Ovary (tissue), 9 donors: ENCODE results near the gene ALKBH5. TPM values are rescaled to one million over a fixed set of nuclear protein-coding genes. Genes with fewer than 3 reads are reported as not detected.

Experiments
- DNase-seq, 5 donors: peaks; one replicate each; pipeline ENCODE4 v3.0.0-alpha.2; 2019 to 2020
- H3K27ac ChIP-seq, 2 donors: fragments of 200-600 bp; one replicate each; pipeline versions ENCODE4 v1.5.1 to v1.8.0; 2019 to 2022
- H3K27me3 ChIP-seq: fragments of 200-600 bp; one replicate; pipeline ENCODE4 v1.8.0; 2022
- H3K36me3 ChIP-seq: fragments of 200-600 bp; sonication (generic); one replicate; pipeline ENCODE4 v1.5.1; 2019
- H3K4me1 ChIP-seq: one replicate; pipeline ENCODE4 v1.8.1; 2013; ENCODE audit warnings: mild to moderate bottlenecking, moderate library complexity; ENCODE audit not compliant: insufficient read depth
- H3K4me3 ChIP-seq: fragments of 200-600 bp; sonication (generic); one replicate; pipeline ENCODE4 v1.5.1; 2017
- H3K9me3 ChIP-seq, 2 donors: fragments of 200-600 bp in 1 of 2; sonication (generic) in 1 of 2; one replicate each; pipeline versions ENCODE4 v1.5.1 to v1.8.1; 2013 to 2019; ENCODE audit warnings: mild to moderate bottlenecking in 1 of 2, moderate library complexity in 1 of 2
- EP300 ChIP-seq: sonication (generic); formaldehyde crosslinking; IDR thresholded peaks from one replicate; pipeline ENCODE4 v1.6.1; 2017; ENCODE audit warnings: antibody characterized with exemption
- POLR2A ChIP-seq: fragments of 450-650 bp; IDR thresholded peaks from one replicate; pipeline ENCODE4 v1.6.1; 2017; ENCODE audit warnings: antibody characterized with exemption, mild to moderate bottlenecking, moderate library complexity
- WGBS, 3 donors: extraction: QIAGEN DNeasy Blood & Tissue Kit in 1 of 3; methylation state at CpG; one replicate each; pipeline versions ENCODE4 v1.1.5 to v1.1.7; 2013 to 2017; 5-methylcytosine and 5-hydroxymethylcytosine counted together
- intact Hi-C, 4 donors: fragments of 100-400 bp; cut with DNase I; formaldehyde crosslinking; loops; one replicate each; pipeline versions ENCODE4 v1.11.0 to v1.15.1; 2022 to 2023
- polyA plus RNA-seq, 2 donors: library from polyadenylated mRNA; stranded (reverse); fragments of 200-250 nt in 1 of 2; fragments of 350-450 nt in 1 of 2; fragmentation: Illumina TruSeq in 1 of 2; extraction: RNeasy Lipid Tissue Mini Kit (QIAGEN cat#74804) in 1 of 2; gene quantifications; one replicate each; pipeline ENCODE4 v1.2.3, GENCODE V29; 2013 to 2014
- total RNA-seq, 7 donors: library from RNA; depleted of rRNA in 2 of 7; stranded (reverse); fragments of >200 nt in 2 of 7; fragmentation: NEBNext Ultra II Directional in 3 of 7; extraction: Animal tissue kit (Norgen Biotek cat#: 25700) in 3 of 7; gene quantifications; one replicate each; pipeline versions ENCODE4 v1.1.0 to v1.2.4, GENCODE V29; 2016 to 2023
- TF ChIP-seq, protein P1 (sequence below), 3 donors: fragments of 450-650 bp in 2 of 3; fragments of 200-600 bp in 1 of 3; IDR thresholded peaks; one replicate each; pipeline versions ENCODE4 v1.5.1 to v1.8.0; 2016 to 2022; ENCODE audit warnings: antibody characterized with exemption in 3 of 3, mild to moderate bottlenecking in 1 of 3
- donor health status: DM: no; HTN: no; CAD: no; lungs with moderate emphysema.
- donor health status: DM: no; HTN: no; CAD: no.
- donor health status: Bipolar disorder and iron deficiency.
- donor health status: DM: yes; HTN: yes; CAD: no.
- donor health status: DM: no; HTN: no; CAD: no.
- donor health status: DM: yes; HTN: yes; CAD: no.

The ALKBH5 gene
- total and polyA plus RNA-seq, 9 donors: 39.6 to 137 (median 102) TPM

GRCh38 chr17:18158022-18158600, 25.5 kb upstream of the ALKBH5 start:
- Histone ChIP-seq H3K27ac (peak overlapping the region; percentile 14 to 73), H3K4me3 (peak overlapping the region; percentile 46), H3K4me1 (peaks cover 4% of the 10 kb centered on the region), H3K27me3 (no peaks in the 10 kb centered on the region), H3K36me3 (no peaks in the 10 kb centered on the region), H3K9me3 (no peaks in the 10 kb centered on the region)
- intact Hi-C loops: loop anchor here in 2 of 4 donors (2.0 to 10.0 kb wide), 2 partner anchors 23 to 67 kb away; partner anchors contain the start of gene LLGL1 (in 1 of the 2)
- TF ChIP-seq POLR2A (no peak), EP300 (no peak)
- TF ChIP-seq, protein P1, sequence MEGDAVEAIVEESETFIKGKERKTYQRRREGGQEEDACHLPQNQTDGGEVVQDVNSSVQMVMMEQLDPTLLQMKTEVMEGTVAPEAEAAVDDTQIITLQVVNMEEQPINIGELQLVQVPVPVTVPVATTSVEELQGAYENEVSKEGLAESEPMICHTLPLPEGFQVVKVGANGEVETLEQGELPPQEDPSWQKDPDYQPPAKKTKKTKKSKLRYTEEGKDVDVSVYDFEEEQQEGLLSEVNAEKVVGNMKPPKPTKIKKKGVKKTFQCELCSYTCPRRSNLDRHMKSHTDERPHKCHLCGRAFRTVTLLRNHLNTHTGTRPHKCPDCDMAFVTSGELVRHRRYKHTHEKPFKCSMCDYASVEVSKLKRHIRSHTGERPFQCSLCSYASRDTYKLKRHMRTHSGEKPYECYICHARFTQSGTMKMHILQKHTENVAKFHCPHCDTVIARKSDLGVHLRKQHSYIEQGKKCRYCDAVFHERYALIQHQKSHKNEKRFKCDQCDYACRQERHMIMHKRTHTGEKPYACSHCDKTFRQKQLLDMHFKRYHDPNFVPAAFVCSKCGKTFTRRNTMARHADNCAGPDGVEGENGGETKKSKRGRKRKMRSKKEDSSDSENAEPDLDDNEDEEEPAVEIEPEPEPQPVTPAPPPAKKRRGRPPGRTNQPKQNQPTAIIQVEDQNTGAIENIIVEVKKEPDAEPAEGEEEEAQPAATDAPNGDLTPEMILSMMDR (IDR thresholded peaks at IDR 0.05): no peak
- peak; percentile 94 to 97 (median 96) for DNase-seq
- 5 to 11% (median 11%) methylated on average over 23 to 26 of the region's 26 CpGs for WGBS, 3 donors

DNA sequence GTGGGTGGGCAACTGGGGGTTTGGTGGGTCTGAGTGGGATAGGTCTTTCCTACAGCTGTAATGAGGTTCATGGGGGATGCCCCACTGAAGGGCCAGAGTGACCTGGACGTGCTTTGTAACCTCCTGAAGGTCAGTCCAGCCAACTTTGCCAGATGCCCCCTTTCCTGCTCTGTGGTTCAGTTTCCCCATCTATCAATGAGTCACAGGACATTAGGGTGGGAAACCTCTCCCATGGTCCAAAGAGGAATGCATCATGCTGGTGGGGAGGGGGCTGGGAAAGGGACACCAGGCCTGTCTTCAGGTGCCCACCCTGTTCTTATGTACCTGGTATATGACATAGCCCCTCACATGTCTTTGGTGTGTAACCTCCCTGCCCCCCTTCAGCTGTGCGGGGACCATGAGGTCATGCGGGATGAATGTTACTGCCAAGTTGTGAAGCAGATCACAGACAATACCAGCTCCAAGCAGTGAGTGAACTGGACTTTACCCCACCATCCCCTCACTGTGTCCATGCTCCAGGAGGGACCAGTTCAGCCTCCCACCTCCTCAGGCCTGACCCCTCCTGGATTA, 24.0 kb upstream of the ALKBH5 start:
- Histone ChIP-seq H3K27ac (no peak overlapping the region), H3K36me3 (no peaks in the 10 kb centered on the region), H3K9me3 (no peaks in the 10 kb centered on the region), H3K4me3 (no peak overlapping the region), H3K4me1 (peaks cover 4% of the 10 kb centered on the region), H3K27me3 (no peaks in the 10 kb centered on the region)
- no peak for DNase-seq
- intact Hi-C loops: loop anchor here in 2 of 4 donors (2.0 to 10.0 kb wide), 2 partner anchors 21 to 65 kb away; partner anchors contain the start of gene LLGL1 (in 1 of the 2)
- TF ChIP-seq, protein P1 (IDR thresholded peaks at IDR 0.05): no peak
- no peak for TF ChIP-seq POLR2A
- no peak for TF ChIP-seq EP300
- WGBS, 3 donors: 79 to 94% (median 83%) methylated on average over 3 of the region's 3 CpGs

DNA sequence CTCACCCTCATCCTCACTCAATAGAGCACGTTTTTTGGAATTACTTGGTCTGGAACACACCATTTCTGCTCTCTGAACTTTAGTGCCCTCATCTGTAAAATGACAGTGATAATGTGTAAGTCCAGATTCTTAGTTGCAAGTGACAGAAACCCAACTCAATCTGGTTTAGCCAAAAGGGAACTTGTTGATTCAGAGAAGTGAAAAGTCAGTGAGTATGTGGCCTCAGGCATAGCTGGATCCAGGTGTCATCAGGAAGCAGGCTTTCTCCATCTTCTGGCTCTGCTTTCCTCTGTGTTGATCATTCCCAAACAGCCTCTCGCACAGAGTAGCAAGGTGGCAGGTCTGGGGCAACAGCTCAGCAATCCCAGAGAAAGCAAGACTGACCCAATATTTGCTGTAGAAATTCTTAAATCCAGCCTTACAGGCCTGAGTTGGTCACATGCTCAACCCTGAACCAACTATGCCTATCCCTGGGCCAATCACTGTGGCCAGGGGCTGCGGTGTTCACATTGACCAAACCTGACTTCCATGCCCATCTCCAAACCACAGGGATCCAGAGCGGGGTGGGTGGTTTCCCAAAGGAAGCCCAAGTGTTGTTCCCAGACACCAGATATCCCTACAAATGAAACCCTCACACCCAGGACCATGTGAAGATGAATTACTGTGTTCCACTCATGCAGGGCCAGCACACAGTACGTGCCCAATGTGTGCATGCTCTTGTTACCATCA, 23.3 kb upstream of the ALKBH5 start:
- intact Hi-C loops: no loop called here
- no peak overlapping the region for H3K27ac ChIP-seq
- H3K36me3 ChIP-seq: no peaks in the 10 kb centered on the region
- no peak overlapping the region for H3K4me3 ChIP-seq
- no peaks in the 10 kb centered on the region for H3K27me3 ChIP-seq
- H3K4me1 ChIP-seq: peaks cover 4% of the 10 kb centered on the region
- WGBS, 3 donors: 87 to 96% (median 92%) methylated on average over 5 of the region's 5 CpGs
- no peak for TF ChIP-seq EP300
- TF ChIP-seq POLR2A: no peak
- TF ChIP-seq, protein P1 (IDR thresholded peaks at IDR 0.05): no peak
- no peaks in the 10 kb centered on the region for H3K9me3 ChIP-seq
- DNase-seq: no peak

DNA sequence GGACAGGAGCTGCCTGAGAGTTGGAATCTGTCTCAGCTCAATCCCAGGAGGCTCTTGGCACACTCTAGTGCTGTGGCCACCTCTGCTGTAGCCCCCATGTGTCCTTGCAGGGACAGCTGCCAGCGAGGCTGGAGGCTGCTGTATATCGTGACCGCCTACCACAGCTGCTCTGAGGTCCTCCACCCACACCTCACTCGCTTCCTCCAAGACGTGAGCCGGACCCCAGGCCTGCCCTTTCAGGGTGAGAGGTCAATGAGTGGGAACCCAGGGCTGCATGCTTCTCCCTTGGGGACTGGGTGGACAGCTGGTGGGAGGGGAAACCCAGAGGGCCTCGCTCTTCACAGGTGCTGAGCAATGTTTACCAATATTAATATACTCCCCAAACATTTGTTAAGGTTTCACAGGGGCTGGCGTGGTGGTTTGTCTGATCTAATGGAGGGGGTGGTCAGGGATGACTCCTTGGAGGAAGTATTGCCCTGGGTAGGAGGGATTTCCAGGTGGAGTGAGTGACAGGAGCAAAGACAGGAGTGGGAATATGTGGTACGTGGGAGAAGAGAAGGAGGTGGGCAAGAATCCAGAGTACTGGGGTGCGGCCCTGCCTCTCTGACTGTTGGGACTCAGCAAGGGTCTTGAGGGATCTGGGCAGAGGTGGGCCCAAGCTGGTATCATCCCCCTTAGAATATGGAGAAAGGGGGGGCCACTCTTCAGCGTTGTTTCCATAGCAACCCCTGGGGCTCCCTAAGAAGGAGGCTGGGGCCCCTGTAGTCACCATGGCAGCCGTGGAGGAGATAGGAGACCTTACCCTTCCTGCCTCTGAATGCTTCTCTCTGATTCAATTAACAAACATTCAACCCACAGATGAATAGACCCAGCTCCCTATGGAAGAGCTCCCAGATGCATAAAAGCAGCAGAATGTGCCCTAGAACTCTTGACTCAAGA, 22.2 kb upstream of the ALKBH5 start:
- WGBS, 3 donors: 54 to 58% (median 57%) methylated on average over 12 of the region's 12 CpGs
- no peaks in the 10 kb centered on the region for H3K9me3 ChIP-seq
- H3K4me1 ChIP-seq: peaks cover 4% of the 10 kb centered on the region
- no peak overlapping the region for H3K27ac ChIP-seq
- intact Hi-C loops: no loop called here
- no peaks in the 10 kb centered on the region for H3K27me3 ChIP-seq
- no peak for DNase-seq
- H3K36me3 ChIP-seq: no peaks in the 10 kb centered on the region
- TF ChIP-seq POLR2A (no peak), EP300 (no peak)
- TF ChIP-seq, protein P1 (IDR thresholded peaks at IDR 0.05): no peak
- no peak overlapping the region for H3K4me3 ChIP-seq
